GM19395 (cell line): ENCODE data around the gene USP38.
"Not testable (repeated sequence)": the region's sequence is repeated elsewhere in the genome, so short reads cannot be mapped to it uniquely, and the experiment has no call there.

Source experiments
- ATAC-seq: cut with Tn5 transposase; IDR thresholded peaks from one replicate; pipeline ENCODE4 v1.9.1; 2021; ENCODE audit warnings: mild to moderate bottlenecking, moderate library complexity; ENCODE audit not compliant: unreplicated experiment

The USP38 gene

GRCh38 chr4:143207555-143207954 lies 22.8 kb downstream of the USP38 start:
- ATAC-seq, result no peak

GRCh38 chr4:143212566-143212965 lies 27.8 kb downstream of the USP38 start:
- no peak for ATAC-seq

- ATAC-seq, result no peak
Measured at GRCh38 chr4:143215873-143216272, 31.2 kb downstream of the USP38 start.

- ATAC-seq, result no peak
Measured at GRCh38 chr4:143224255-143224654, 39.5 kb downstream of the USP38 start.

GRCh38 chr4:143225167-143225566 lies 40.5 kb downstream of the USP38 start:
- ATAC-seq, result no peak

- ATAC-seq, result no peak
Measured at GRCh38 chr4:143230683-143231082, 46.0 kb downstream of the USP38 start.

- ATAC-seq, result no peak
Measured at GRCh38 chr4:143232277-143232676, 47.6 kb downstream of the USP38 start.

GRCh38 chr4:143234153-143234552 lies 49.4 kb downstream of the USP38 start:
- no peak for ATAC-seq

- not testable (repeated sequence) for ATAC-seq
Measured at GRCh38 chr4:143237195-143237594, 52.5 kb downstream of the USP38 start.

- no peak for ATAC-seq
Measured at GRCh38 chr4:143240939-143241679, 56.4 kb downstream of the USP38 start.

GRCh38 chr4:143241892-143242291 lies 57.2 kb downstream of the USP38 start:
- ATAC-seq, result no peak

GRCh38 chr4:143243041-143243440 lies 58.3 kb downstream of the USP38 start:
- no peak for ATAC-seq

GRCh38 chr4:143246977-143247376 lies 62.3 kb downstream of the USP38 start:
- no peak for ATAC-seq

GRCh38 chr4:143247866-143248265 lies 63.1 kb downstream of the USP38 start:
- ATAC-seq, result no peak

- no peak for ATAC-seq
Measured at GRCh38 chr4:143248827-143249226, 64.1 kb downstream of the USP38 start.

GRCh38 chr4:143250617-143251016 lies 65.9 kb downstream of the USP38 start:
- ATAC-seq, result no peak

GRCh38 chr4:143251348-143251747 lies 66.6 kb downstream of the USP38 start:
- no peak for ATAC-seq

- ATAC-seq, result no peak
Measured at GRCh38 chr4:143251779-143252178, 67.1 kb downstream of the USP38 start.

GRCh38 chr4:143252478-143252877 lies 67.8 kb downstream of the USP38 start:
- no peak for ATAC-seq

- no peak for ATAC-seq
Measured at GRCh38 chr4:143253166-143253565, 68.4 kb downstream of the USP38 start.

GRCh38 chr4:143254491-143255226 lies 69.9 kb downstream of the USP38 start:
- no peak for ATAC-seq

- ATAC-seq, result no peak
Measured at GRCh38 chr4:143256456-143256855, 71.7 kb downstream of the USP38 start.
